Ishikawa (cell line): ENCODE measurements around the gene GPC6.

Source experiments
- CEBPB ChIP-seq: IDR thresholded peaks from 2 replicates; pipeline ENCODE4 v1.6.1; 2012
- CREB1 ChIP-seq: IDR thresholded peaks from 2 replicates; pipeline ENCODE4 v1.6.1; 2012; ENCODE audit warnings: low read depth
- EGR1 ChIP-seq: IDR thresholded peaks from 2 replicates; pipeline ENCODE4 v1.6.1; 2012
- EP300 ChIP-seq: IDR thresholded peaks from 2 replicates; pipeline ENCODE4 v1.6.1; 2012; ENCODE audit warnings: borderline replicate concordance
- FOXM1 ChIP-seq: IDR thresholded peaks from 2 replicates; pipeline ENCODE4 v1.6.1; 2012; ENCODE audit warnings: low read depth, borderline replicate concordance
- MAX ChIP-seq: IDR thresholded peaks from 2 replicates; pipeline ENCODE4 v1.6.1; 2012
- NFIC ChIP-seq: IDR thresholded peaks from 2 replicates; pipeline ENCODE4 v1.6.1; 2012
- RAD21 ChIP-seq: IDR thresholded peaks from 2 replicates; pipeline ENCODE4 v1.6.1; 2012; ENCODE audit warnings: low read depth
- REST ChIP-seq: IDR thresholded peaks from 2 replicates; pipeline ENCODE4 v1.6.1; 2012; ENCODE audit warnings: low read depth, mild to moderate bottlenecking
- TAF1 ChIP-seq: IDR thresholded peaks from 2 replicates; pipeline ENCODE4 v1.6.1; 2012; ENCODE audit warnings: low read depth, mild to moderate bottlenecking
- TCF12 ChIP-seq: IDR thresholded peaks from 2 replicates; pipeline ENCODE4 v1.6.1; 2012; ENCODE audit warnings: low read depth
- TEAD4 ChIP-seq: IDR thresholded peaks from 2 replicates; pipeline ENCODE4 v1.6.1; 2012
- USF1 ChIP-seq: IDR thresholded peaks from 2 replicates; pipeline ENCODE4 v1.6.1; 2012
- YY1 ChIP-seq: IDR thresholded peaks from 2 replicates; pipeline ENCODE4 v1.6.1; 2012; ENCODE audit warnings: low read depth
- ZBTB7A ChIP-seq: IDR thresholded peaks from 2 replicates; pipeline ENCODE4 v1.6.1; 2012; ENCODE audit warnings: low read depth

GPC6 gene

DNA sequence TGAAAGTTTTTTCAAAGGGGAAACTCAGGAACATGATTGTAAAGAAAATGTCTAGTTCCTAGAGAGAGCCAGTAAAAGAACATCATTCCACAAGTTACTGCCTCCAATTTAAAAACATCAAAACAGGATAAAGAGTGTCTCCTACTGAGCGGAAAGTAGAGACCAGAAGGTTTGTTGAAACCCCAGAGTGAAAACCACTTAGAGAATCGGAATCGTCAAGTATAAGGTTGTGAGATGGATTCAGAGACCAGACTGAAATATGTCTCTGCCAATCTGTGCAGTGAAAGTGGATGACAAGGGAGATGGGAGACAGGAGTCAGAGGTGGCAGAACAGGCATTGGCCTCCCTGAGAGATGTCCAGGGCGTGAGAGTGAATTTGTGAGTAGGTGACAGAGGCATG, 133.4 kb downstream of the GPC6 start:
- TF ChIP-seq FOXM1 (no peak), EP300 (no peak), TAF1 (no peak), TCF12 (no peak)

DNA sequence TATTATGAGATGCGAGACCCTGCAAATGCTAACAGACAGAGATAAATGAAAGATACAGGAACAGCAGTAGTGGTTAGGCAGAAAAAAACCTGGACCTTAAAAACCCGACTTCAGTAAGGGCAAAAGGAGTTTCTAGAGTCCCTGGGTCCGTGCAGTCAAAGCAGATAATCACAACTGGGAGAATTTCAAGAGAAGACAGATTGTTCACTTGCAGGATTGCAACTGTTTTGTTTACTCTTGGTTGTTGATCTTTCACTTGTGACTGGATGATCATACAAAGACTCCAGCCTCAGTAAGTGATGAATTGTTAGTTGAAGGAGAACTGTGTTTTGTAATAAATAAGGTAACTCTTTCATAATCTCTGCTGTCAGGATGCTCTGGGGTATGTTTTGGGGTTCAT, 135.1 kb downstream of the GPC6 start:
- TF ChIP-seq TAF1 (no peak), NFIC (no peak), FOXM1 (no peak), REST (no peak), EP300 (no peak), YY1 (no peak), TEAD4 (no peak)

GRCh38 chr13:93364166-93364565, 137.6 kb downstream of the GPC6 start:
- no peak for TF ChIP-seq CREB1

DNA sequence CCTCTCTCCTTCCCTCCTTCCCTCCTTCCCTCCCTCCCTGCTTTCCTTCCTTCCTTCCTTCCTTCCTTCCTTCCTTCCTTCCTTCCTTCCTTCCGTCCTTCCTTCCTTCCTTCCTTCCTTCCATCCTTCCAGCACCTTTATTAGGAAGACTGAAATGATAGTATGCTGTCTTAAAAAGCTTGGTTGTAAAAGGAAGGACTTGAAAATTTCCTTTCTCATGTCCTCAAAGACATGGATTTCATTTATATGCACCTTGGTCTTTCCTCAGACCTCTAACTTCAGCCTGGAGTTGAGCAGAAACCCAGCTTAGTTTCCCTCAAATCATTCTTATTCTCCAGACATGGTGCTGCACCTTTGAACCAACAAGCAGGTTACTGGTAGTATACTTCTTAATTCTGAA, 141.7 kb downstream of the GPC6 start:
- TF ChIP-seq USF1 (no peak), CEBPB (no peak), RAD21 (no peak), ZBTB7A (no peak), YY1 (no peak), TAF1 (no peak), FOXM1 (no peak), TEAD4 (no peak), EP300 (no peak), MAX (no peak), EGR1 (no peak), CREB1 (no peak)

DNA sequence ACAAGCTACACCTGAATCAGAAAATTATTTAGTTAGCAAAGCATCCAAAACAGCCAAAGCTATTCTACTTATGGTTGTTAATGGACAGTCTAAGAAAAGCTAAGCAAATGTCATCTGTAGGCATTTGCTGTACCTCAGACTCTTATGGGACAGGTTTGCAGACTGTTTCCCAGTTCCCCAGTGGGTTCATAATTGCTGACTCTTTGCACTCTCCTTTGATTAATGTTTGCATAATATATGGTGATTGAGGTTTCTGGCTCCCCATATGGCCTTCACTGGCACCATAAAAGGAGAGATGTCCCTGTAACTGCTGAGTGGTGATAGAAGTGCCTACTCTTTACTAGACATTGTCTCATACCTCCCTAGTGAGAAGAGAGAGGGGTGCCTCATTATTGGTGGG, 142.1 kb downstream of the GPC6 start:
- TF ChIP-seq TEAD4, result no peak
- TF ChIP-seq FOXM1, result no peak
- TF ChIP-seq MAX, result no peak
- TF ChIP-seq EP300, result no peak
- TF ChIP-seq USF1, result no peak
- TF ChIP-seq CREB1, result no peak
- no peak for TF ChIP-seq TCF12
- TF ChIP-seq YY1, result no peak
- TF ChIP-seq RAD21, result no peak
- no peak for TF ChIP-seq REST
- TF ChIP-seq TAF1, result no peak
- TF ChIP-seq NFIC, result no peak
- no peak for TF ChIP-seq CEBPB
- TF ChIP-seq ZBTB7A, result no peak
- no peak for TF ChIP-seq EGR1

DNA sequence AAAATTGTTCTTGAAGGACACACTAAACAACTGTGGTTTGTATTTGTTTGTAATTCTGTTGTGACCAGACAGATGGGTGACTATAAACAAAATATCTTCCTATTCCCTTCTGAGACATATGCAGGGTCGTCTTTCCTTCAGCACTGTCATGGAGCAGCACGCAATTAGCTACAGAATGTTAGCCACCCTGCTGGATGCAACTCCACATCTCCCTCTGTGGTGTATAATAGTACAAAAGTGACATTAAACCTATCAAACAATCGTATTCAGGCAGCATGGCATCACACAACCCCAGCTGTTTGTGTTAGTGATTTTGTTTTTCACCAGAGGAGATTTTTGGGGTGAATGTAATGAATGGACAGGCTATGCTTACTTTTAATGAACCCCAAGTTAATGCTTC, 146.2 kb downstream of the GPC6 start:
- TF ChIP-seq TEAD4 (no peak), NFIC (no peak), USF1 (no peak), TCF12 (no peak), ZBTB7A (no peak), FOXM1 (no peak), MAX (no peak), YY1 (no peak), CEBPB (no peak), EP300 (no peak), CREB1 (no peak), REST (no peak), TAF1 (no peak), EGR1 (no peak)
